ENCODE results near the gene TNKS1BP1.

TNKS1BP1 gene

GRCh38 chr11:57324886-57325734 is at the start of gene TNKS1BP1:
TNKS1BP1 (minus strand) TSS chr11:57324952; CDS start chr11:57321885, 3,067 bp downstream.
- TF ChIP-seq CTCF (IDR thresholded peaks at IDR 0.05) (no peak), ZFX (IDR thresholded peaks at IDR 0.05; ENCODE audit: borderline replicate concordance) (no peak)
- peak within 1 kb of the TSS; percentile 98 for H3K27ac ChIP-seq

GRCh38 chr11:57373146-57373545 is 48.4 kb upstream of the TNKS1BP1 start:
- H3K27ac ChIP-seq, result no peak overlapping the region
- TF ChIP-seq ZFX (IDR thresholded peaks at IDR 0.05; ENCODE audit: borderline replicate concordance), result no peak

- TF ChIP-seq CTCF (IDR thresholded peaks at IDR 0.05) (no peak), ZFX (IDR thresholded peaks at IDR 0.05; ENCODE audit: borderline replicate concordance) (no peak)
- H3K27ac ChIP-seq, result no peak overlapping the region
These were observed 46.2 kb upstream of the TNKS1BP1 start for GRCh38 chr11:57370941-57371340.

GRCh38 chr11:57370251-57370650 is 45.5 kb upstream of the TNKS1BP1 start:
- no peak overlapping the region for H3K27ac ChIP-seq
- TF ChIP-seq CTCF (IDR thresholded peaks at IDR 0.05) (no peak), ZFX (IDR thresholded peaks at IDR 0.05; ENCODE audit: borderline replicate concordance) (no peak)

GRCh38 chr11:57368845-57369232 is 44.1 kb upstream of the TNKS1BP1 start:
- no peak overlapping the region for H3K27ac ChIP-seq
- no peak for TF ChIP-seq CTCF (IDR thresholded peaks at IDR 0.05)
- no peak for TF ChIP-seq ZFX (IDR thresholded peaks at IDR 0.05; ENCODE audit: borderline replicate concordance)

GRCh38 chr11:57368106-57368844 is 43.5 kb upstream of the TNKS1BP1 start:
- H3K27ac ChIP-seq, result no peak overlapping the region
- TF ChIP-seq ZFX (IDR thresholded peaks at IDR 0.05; ENCODE audit: borderline replicate concordance) (no peak), CTCF (IDR thresholded peaks at IDR 0.05) (no peak)

- H3K27ac ChIP-seq, result no peak overlapping the region
- TF ChIP-seq ZFX (IDR thresholded peaks at IDR 0.05; ENCODE audit: borderline replicate concordance) (no peak), CTCF (IDR thresholded peaks at IDR 0.05) (no peak)
These were observed 40.3 kb upstream of the TNKS1BP1 start for GRCh38 chr11:57364851-57365660.
